OCI-M2 (cell line): Measurements from ENCODE around the gene GNAQ.

Experiments used
- DNase-seq: peaks from one replicate; lab custom pipeline; 2025; ENCODE audit not compliant: unreplicated experiment; lab: John Stamatoyannopoulos, UW

Gene GNAQ

GRCh38 chr9:77977210-77977611 is 54.4 kb downstream of the GNAQ start:
- DNase-seq, result no peak

DNA sequence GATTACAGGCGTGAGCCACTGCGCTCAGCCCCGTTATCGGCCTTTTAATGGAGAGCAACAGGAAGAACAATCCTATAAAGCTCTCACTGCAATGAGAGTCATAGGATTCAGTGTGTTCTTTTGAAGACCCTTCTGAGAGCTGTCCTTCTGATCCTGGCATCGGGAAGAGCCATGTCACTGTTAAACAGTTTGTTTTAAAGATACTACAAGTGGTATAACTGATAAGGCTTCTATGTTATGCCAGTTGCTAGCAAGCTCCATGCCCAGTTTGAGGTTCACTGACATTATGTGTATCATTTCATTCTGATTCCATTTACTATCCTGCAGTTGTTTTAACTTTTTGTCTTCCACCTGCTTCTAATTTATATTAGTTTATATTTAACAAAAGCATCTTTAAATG is 55.8 kb downstream of the GNAQ start:
- no peak for DNase-seq

DNA sequence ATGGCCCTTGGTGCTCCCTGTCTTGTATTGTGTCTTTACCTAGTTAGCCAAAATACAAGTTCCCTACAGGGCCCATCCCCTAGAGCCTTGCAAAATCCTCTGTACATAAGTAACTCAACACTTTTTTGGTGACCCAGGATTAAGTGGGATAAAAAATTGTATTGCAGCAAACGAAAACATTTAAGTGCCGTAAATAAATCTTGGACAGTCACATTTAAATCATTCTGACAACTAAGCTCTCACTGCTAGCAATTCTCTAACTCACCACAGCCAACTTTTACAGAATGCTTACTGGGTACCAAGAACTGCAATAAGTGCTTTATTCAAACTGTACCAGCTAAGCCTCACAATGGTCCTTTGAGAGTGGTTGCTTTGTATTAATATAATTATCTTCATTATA is 56.6 kb downstream of the GNAQ start:
- no peak for DNase-seq

GRCh38 chr9:77974434-77974833 is 57.2 kb downstream of the GNAQ start:
- no peak for DNase-seq

- DNase-seq, result no peak
These were observed 62.5 kb downstream of the GNAQ start for GRCh38 chr9:77969083-77969482.

DNA sequence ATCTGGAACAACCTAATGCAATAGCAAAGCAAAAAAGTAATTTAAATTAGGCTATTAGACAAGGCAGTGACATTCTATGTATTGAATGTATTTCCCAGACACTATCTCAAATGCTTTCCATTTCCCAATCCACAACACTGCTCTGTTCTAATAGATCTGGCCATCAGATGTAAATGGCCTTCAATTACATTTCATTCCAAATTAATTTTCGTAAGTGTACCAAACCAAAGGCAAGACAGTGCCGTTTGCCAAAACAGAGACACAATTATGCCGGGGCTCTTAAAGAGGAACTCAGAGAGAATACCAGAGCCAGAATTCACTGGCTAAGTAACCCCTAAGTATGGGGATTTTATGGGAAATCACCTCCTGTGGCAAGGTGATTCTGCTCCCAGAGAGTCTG is 63.1 kb downstream of the GNAQ start:
- no peak for DNase-seq

- no peak for DNase-seq
These were observed 64.9 kb downstream of the GNAQ start for GRCh38 chr9:77966718-77967117.

DNA sequence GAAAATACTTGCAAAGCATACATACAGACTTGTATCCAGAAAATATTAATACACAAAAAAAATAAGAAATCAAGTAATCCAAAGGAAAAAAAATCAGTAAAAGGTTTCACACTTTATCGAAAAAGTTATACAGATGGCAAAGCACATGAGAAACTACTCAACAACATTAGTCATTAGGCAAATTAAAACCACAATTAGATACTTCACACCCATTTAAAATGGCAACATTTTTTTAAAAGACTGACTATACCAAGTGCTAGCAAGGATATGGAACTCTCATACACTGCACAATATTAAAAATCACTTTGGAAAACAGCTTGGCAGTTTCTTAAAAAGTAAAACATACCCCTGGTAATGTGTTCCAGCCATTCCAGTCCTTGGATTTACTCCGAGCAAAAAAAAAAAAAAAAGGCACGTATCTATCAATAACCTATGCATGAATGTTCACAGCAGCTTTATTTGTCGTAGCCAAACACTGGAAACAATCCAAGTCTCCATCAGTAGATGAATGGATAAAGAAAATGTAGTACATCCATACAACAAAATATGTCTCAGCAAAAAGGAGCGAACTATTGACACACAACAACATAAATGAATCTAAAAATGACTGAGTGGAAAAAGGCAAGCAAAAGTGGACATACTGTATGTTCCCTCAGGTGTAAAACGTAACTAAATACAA is 66.0 kb downstream of the GNAQ start:
- no peak for DNase-seq

DNA sequence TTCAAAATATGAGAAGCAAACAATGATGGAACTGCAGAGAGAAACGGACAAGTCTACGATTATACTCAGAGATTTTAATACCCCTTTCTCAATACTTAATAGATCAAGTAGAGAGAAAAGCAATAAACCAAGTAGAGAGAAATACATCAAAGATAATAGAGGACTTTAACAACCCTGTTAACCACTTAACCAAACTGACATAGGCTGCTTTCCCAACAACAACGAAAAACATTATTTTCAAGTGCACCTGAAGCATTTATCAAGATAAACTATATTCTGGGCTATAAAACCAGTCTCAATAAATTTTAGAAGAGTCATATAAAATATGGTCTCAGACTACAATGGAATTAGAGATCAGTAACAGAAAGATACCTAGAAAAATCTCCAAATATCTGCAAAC is 67.4 kb downstream of the GNAQ start:
- no peak for DNase-seq

DNA sequence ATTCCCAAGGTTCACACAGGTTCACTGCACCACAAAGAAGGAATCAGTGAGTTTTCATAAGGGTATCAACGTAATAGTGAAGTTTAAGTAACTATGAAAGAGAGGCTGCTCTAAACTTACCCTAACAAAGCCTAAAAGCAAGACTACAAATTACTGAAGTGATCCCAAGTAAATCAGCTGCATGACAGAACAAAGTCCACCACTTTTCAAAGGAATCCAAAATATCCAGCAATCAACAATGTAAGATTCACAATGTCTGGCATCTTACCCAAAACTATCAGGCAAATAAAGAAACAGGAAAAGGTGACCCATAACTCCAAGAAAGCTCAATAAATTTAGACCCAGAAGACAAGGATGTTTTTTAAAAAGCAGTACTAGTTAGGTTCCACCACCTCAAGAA is 70.1 kb downstream of the GNAQ start:
- no peak for DNase-seq

DNA sequence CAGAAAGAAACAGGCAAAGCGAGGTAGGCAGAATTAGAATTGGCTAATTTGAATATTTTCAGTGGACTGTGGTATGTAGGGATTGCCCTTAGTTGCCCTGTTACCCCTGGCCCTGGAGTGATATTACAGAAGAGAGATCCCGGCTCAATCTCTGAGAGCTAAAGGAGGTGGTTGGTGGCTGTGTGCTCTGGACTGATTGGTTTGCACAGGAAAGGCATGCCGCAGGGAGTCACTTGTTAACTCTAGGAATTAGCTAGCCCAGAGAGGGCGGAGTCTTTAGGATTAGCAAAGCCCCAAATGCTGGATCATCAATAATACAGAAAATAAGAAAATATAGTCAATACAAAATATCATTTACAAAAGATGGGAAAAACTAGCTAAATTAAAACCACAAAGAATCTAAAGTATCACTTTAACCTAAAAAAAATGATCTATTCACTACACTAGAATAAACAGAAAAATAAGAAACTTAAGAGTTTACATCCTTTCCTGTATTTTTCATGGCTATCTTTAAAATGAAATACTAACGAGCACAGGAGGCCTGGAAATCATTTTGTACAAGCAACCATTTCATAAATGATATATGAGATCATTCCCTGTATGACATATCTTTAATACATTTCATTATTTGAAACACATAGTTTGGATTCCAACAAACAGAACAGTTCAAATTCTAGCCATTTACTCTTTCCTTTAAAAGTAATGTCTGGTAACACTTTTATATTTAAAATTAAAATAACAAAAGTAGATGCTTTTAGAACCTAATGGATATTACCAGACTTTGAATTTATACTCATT is 71.1 kb downstream of the GNAQ start:
- DNase-seq, result no peak

GRCh38 chr9:77959803-77960202 is 71.8 kb downstream of the GNAQ start:
- no peak for DNase-seq

GRCh38 chr9:77957652-77958051 is 74.0 kb downstream of the GNAQ start:
- DNase-seq, result no peak

GRCh38 chr9:77956555-77956954 is 75.1 kb downstream of the GNAQ start:
- no peak for DNase-seq

- DNase-seq, result no peak
These were observed 77.0 kb downstream of the GNAQ start for GRCh38 chr9:77954666-77955015.

- no peak for DNase-seq
These were observed 77.5 kb downstream of the GNAQ start for GRCh38 chr9:77954013-77954665.

- no peak for DNase-seq
These were observed 78.0 kb downstream of the GNAQ start for GRCh38 chr9:77953590-77953989.

DNA sequence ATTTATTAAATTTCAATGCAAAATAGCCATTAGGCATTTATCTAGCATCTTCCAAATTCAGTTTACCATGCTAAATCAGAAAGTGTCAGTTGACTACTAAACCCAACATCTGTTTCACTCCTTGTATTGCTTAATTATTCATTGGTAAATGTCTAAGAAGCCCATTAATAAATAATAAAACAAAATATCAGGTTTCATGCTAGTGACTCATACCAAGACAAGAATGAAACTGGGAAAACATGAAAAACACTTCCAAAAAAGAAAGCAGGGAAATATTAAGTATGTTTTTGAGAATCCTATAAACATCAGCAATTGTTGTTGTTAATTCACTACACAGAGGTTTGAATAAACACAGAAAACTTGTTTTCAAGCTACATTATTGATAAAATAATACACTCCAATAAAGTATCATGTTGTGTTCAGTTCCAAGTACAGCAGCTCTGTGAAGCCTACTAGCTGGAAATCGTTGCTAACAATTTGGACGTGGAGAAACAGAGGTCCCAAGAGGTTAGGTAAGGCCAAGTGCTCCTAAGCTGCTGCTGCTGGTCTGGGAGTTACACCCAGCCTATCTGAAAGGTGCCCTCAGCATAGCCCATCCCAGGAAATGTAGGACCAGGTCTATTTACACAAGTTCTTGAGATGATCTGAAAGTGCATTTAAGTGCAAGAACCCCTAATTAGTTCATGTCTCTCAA is 78.8 kb downstream of the GNAQ start:
- DNase-seq, result no peak

DNA sequence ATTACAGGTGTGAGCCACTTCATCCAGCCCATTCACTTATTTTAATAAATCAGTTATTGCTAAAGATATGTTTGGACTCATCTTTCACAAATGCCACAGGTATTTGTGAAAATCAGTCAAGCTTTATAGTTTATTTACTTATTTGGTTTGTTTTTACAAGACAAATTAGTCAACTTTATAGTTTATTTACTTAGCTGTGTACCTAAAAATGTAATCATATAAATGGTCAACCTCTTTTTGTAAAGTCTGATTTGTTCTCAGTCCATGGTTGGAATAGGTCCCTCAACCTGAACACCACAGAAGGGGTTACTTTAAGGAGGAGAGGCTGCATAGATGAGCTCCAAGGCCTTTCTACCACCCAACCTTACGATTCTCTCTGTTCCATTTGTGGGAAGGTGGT is 80.2 kb downstream of the GNAQ start:
- no peak for DNase-seq

DNA sequence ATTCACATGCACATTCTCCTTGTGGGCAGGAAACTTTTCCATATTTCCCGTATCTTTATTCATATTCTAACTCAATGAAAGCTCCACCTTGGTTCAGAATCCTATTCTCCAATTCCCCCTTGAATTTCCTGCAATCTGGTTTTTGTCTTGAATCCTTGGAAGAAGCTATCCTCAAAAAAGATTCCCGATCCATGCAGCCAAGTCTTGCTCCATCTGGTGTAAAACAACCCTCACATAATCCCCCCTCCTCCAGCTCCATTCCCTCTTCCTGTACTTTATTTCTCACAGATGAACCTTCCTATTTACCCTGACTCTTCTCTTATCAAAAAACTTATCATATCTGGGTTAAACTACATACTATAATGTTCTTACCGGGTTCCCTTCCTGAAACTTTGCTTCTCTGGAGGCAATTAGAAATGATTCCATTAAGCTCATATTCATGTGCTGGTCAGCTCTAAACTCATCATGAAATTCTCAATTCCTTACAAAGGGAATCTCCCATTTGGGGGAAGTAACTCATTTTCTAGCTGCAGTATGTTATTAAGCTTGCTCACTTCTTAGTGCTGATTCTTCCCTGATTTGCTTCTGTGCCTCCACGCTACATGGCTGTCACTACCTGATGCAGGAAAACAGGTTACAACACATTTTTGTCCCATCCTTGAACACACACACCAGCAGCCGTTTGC is 81.7 kb downstream of the GNAQ start:
- DNase-seq, result no peak

- no peak for DNase-seq
These were observed 84.0 kb downstream of the GNAQ start for GRCh38 chr9:77947651-77948050.
